Gastrocnemius medialis (tissue), 4 donors: ENCODE results near the gene PDE4D. TPM values are rescaled to one million over a fixed set of nuclear protein-coding genes. Genes with fewer than 3 reads are reported as not detected.

Source experiments
- ATAC-seq, 2 donors: fragments of 150-250 bp; one replicate each; pipeline ENCODE4 v1.9.1; 2016
- DNase-seq, 2 donors: peaks; one replicate each; pipeline ENCODE4 v3.0.0-alpha.2; 2019
- H3K27ac ChIP-seq, 4 donors: fragments of 200-600 bp; sonication (generic); 1 replicate in 1 of 4; 2 replicates in 3 of 4; pipeline ENCODE4 v1.5.1; 2016 to 2018; ENCODE audit warnings: mild to moderate bottlenecking in 2 of 4, moderate library complexity in 1 of 4
- H3K27me3 ChIP-seq, 3 donors: fragments of 200-600 bp; sonication (generic) in 2 of 3; 1 replicate in 1 of 3; 2 replicates in 2 of 3; pipeline versions ENCODE4 v1.5.1 to v1.6.0; 2016 to 2019; ENCODE audit warnings: mild to moderate bottlenecking in 1 of 3, moderate library complexity in 1 of 3
- H3K36me3 ChIP-seq, 2 donors: fragments of 200-600 bp; sonication (generic) in 1 of 2; one replicate each; pipeline ENCODE4 v1.5.1; 2017 to 2018
- H3K4me1 ChIP-seq, 2 donors: fragments of 200-600 bp; sonication (generic) in 1 of 2; one replicate each; pipeline ENCODE4 v1.5.1; 2016 to 2017; ENCODE audit warnings: mild to moderate bottlenecking in 2 of 2
- H3K4me3 ChIP-seq, 4 donors: fragments of 200-600 bp; sonication (generic) in 3 of 4; 1 replicate in 1 of 4; 2 replicates in 3 of 4; pipeline ENCODE4 v1.5.1; 2016 to 2019; ENCODE audit warnings: mild to moderate bottlenecking in 2 of 4
- H3K9me3 ChIP-seq, 3 donors: fragments of 200-600 bp; sonication (generic) in 2 of 3; 1 replicate in 1 of 3; 2 replicates in 2 of 3; pipeline ENCODE4 v1.5.1; 2016 to 2019
- CTCF ChIP-seq, 5 experiments: fragments of 450-650 bp in 3 of 5; fragments of 200-600 bp in 2 of 5; sonication (generic) in 2 of 5; IDR thresholded peaks in 4 of 5; conservative IDR thresholded peaks in 1 of 5; 1 replicate in 4 of 5; 2 replicates in 1 of 5; pipeline ENCODE4 v1.5.1; 2016 to 2019; ENCODE audit warnings: antibody characterized with exemption in 5 of 5, mild to moderate bottlenecking in 3 of 5, moderate library complexity in 3 of 5
- POLR2A ChIP-seq, 2 donors: fragments of 450-650 bp; IDR thresholded peaks; one replicate each; pipeline ENCODE4 v1.6.1; 2017; ENCODE audit warnings: antibody characterized with exemption in 2 of 2, mild to moderate bottlenecking in 2 of 2, moderate library complexity in 2 of 2
- in situ Hi-C, 4 donors: fragments of 200-750 bp; cut with MboI; loops; one replicate each; pipeline versions ENCODE4 v1.15.0 to v1.8.0; 2017; ENCODE audit warnings: low sequenced_read_pairs in 4 of 4
- intact Hi-C: fragments of 100-400 bp; cut with DNase I; formaldehyde crosslinking; loops from one replicate; pipeline ENCODE4 v1.15.1; 2023; ENCODE audit warnings: low total_unique reads
- total RNA-seq, 4 donors: library from RNA; depleted of rRNA; stranded (reverse); fragments of >200 nt; gene quantifications; one replicate each; pipeline versions ENCODE4 v1.1.0 to v1.2.3, GENCODE V29; 2016

Gene PDE4D
- total RNA-seq, 4 donors from 2014 or later = 133 to 223 (median 185) TPM

GRCh38 chr5:59757442-59757841, 136.1 kb downstream of the PDE4D start:
- no peaks in the 10 kb centered on the region for H3K27me3 ChIP-seq
- intact Hi-C loops (no loop called here), in situ Hi-C loops (no loop called here)
- no peaks in the 10 kb centered on the region for H3K36me3 ChIP-seq
- DNase-seq (no peak), ATAC-seq (no peak)
- H3K9me3 ChIP-seq = no peaks in the 10 kb centered on the region
- H3K4me1 ChIP-seq = no peaks in the 10 kb centered on the region
- no peak overlapping the region for H3K27ac ChIP-seq
- TF ChIP-seq CTCF (IDR thresholded peaks at IDR 0.05 in 4 of 5, conservative IDR thresholded peaks at IDR 0.05 in 1 of 5) (no peak), POLR2A (IDR thresholded peaks at IDR 0.05) (no peak)
- no peak overlapping the region for H3K4me3 ChIP-seq

- intact Hi-C loops = no loop called here
- H3K4me1 ChIP-seq = no peaks in the 10 kb centered on the region
- ATAC-seq = no peak
Observed at GRCh38 chr5:59756373-59757035, 137.0 kb downstream of the PDE4D start.

GRCh38 chr5:59755476-59755875, 138.1 kb downstream of the PDE4D start:
- no peak for ATAC-seq
- no peak overlapping the region for H3K4me3 ChIP-seq
- no peak for DNase-seq
- no peaks in the 10 kb centered on the region for H3K36me3 ChIP-seq
- H3K9me3 ChIP-seq = no peaks in the 10 kb centered on the region
- H3K4me1 ChIP-seq = no peaks in the 10 kb centered on the region
- TF ChIP-seq POLR2A (IDR thresholded peaks at IDR 0.05) (no peak), CTCF (IDR thresholded peaks at IDR 0.05 in 4 of 5, conservative IDR thresholded peaks at IDR 0.05 in 1 of 5) (no peak)
- no peak overlapping the region for H3K27ac ChIP-seq
- intact Hi-C loops (no loop called here), in situ Hi-C loops (no loop called here)
- H3K27me3 ChIP-seq = no peaks in the 10 kb centered on the region

More at GRCh38 chr5:59756373-59757035, 137.0 kb downstream of the PDE4D start:
- TF ChIP-seq CTCF (IDR thresholded peaks at IDR 0.05 in 4 of 5, conservative IDR thresholded peaks at IDR 0.05 in 1 of 5) = no peak
- no peak for TF ChIP-seq POLR2A (IDR thresholded peaks at IDR 0.05)
- H3K36me3 ChIP-seq = no peaks in the 10 kb centered on the region
- no peak for DNase-seq
- no peak overlapping the region for H3K27ac ChIP-seq
- H3K9me3 ChIP-seq = no peaks in the 10 kb centered on the region
- H3K27me3 ChIP-seq = no peaks in the 10 kb centered on the region
- no peak overlapping the region for H3K4me3 ChIP-seq
- in situ Hi-C loops = no loop called here

GRCh38 chr5:59753599-59753998, 139.9 kb downstream of the PDE4D start:
- H3K4me1 ChIP-seq = no peaks in the 10 kb centered on the region
- H3K4me3 ChIP-seq = no peak overlapping the region

More at GRCh38 chr5:59753599-59753998, 139.9 kb downstream of the PDE4D start:
- in situ Hi-C loops = no loop called here
- Histone ChIP-seq H3K9me3 (no peaks in the 10 kb centered on the region), H3K36me3 (no peaks in the 10 kb centered on the region), H3K27me3 (no peaks in the 10 kb centered on the region), H3K27ac (no peak overlapping the region)
- no peak for TF ChIP-seq CTCF (IDR thresholded peaks at IDR 0.05 in 4 of 5, conservative IDR thresholded peaks at IDR 0.05 in 1 of 5)
- TF ChIP-seq POLR2A (IDR thresholded peaks at IDR 0.05) = no peak
- intact Hi-C loops = no loop called here
- ATAC-seq (no peak), DNase-seq (no peak)
